Neural progenitor cell (in vitro differentiated cells): ENCODE results near the gene RNASE9. TPM values are rescaled to one million over a fixed set of nuclear protein-coding genes. Genes with fewer than 3 reads are reported as not detected.
"Not testable (repeated sequence)": the region's sequence is repeated elsewhere in the genome, so short reads cannot be mapped to it uniquely, and the experiment has no call there.

Source experiments
- DNase-seq: peaks from one replicate; pipeline ENCODE4 v3.0.0-alpha.2; 2016; ENCODE audit warnings: low spot score
- H2AFZ ChIP-seq: fragments of 200-600 bp; sonication (generic); replicated peaks from 2 replicates; pipeline ENCODE4 v1.6.1; 2016; ENCODE audit warnings: antibody characterized with exemption
- H3F3A ChIP-seq: fragments of 200-600 bp; sonication (generic); 2 replicates; pipeline ENCODE4 v1.6.1; 2016; ENCODE audit warnings: antibody characterized with exemption, low read depth
- H3K27ac ChIP-seq: fragments of 200-600 bp; sonication (generic); 2 replicates; pipeline ENCODE4 v1.5.1; 2016; ENCODE audit warnings: mild to moderate bottlenecking
- H3K27me3 ChIP-seq: fragments of 200-600 bp; sonication (generic); 2 replicates; pipeline ENCODE4 v1.6.1; 2016; ENCODE audit warnings: mild to moderate bottlenecking, moderate library complexity
- H3K36me3 ChIP-seq: fragments of 200-600 bp; sonication (generic); 2 replicates; pipeline ENCODE4 v1.5.1; 2016
- H3K4me1 ChIP-seq: fragments of 200-600 bp; sonication (generic); 2 replicates; pipeline ENCODE4 v1.6.1; 2016; ENCODE audit warnings: mixed run types
- H3K4me2 ChIP-seq: fragments of 200-600 bp; sonication (generic); 2 replicates; pipeline ENCODE4 v1.6.1; 2016
- H3K4me3 ChIP-seq: fragments of 200-600 bp; sonication (generic); 2 replicates; pipeline ENCODE4 v1.5.1; 2016
- H3K79me2 ChIP-seq: fragments of 200-600 bp; sonication (generic); 2 replicates; pipeline ENCODE4 v1.6.1; 2016; ENCODE audit warnings: low read depth
- H3K9ac ChIP-seq: fragments of 200-600 bp; sonication (generic); 2 replicates; pipeline ENCODE4 v1.6.1; 2016
- H3K9me3 ChIP-seq: fragments of 200-600 bp; sonication (generic); 2 replicates; pipeline ENCODE4 v1.5.1; 2016; ENCODE audit warnings: low read depth
- H4K20me1 ChIP-seq: fragments of 200-600 bp; sonication (generic); 2 replicates; pipeline ENCODE4 v1.6.1; 2016; ENCODE audit warnings: low read depth
- H3K27ac Mint-ChIP-seq: 3 replicates; pipeline ENCODE4 v1.8.0; 2021; ENCODE audit warnings: mixed read lengths
- H3K27me3 Mint-ChIP-seq: 2 replicates; pipeline ENCODE4 v1.8.0; 2022; ENCODE audit warnings: low read depth, mild to moderate bottlenecking, inconsistent platforms, moderate library complexity, mixed read lengths; ENCODE audit not compliant: insufficient read depth
- H3K36me3 Mint-ChIP-seq: 3 replicates; pipeline ENCODE4 v1.8.0; 2021; ENCODE audit warnings: mixed read lengths
- H3K4me1 Mint-ChIP-seq: 3 replicates; pipeline ENCODE4 v1.8.0; 2021; ENCODE audit warnings: mixed read lengths
- H3K4me3 Mint-ChIP-seq: 3 replicates; pipeline ENCODE4 v1.8.0; 2021; ENCODE audit warnings: mild to moderate bottlenecking, moderate library complexity, mixed read lengths
- H3K9me3 Mint-ChIP-seq: 3 replicates; pipeline ENCODE4 v1.8.0; 2020; ENCODE audit warnings: mixed read lengths
- CTCF ChIP-seq: fragments of 200-600 bp; sonication (generic); IDR thresholded peaks from 2 replicates; pipeline ENCODE4 v1.5.1; 2017; ENCODE audit warnings: antibody characterized with exemption, mild to moderate bottlenecking
- EZH2 ChIP-seq: fragments of 200-600 bp; sonication (generic); IDR thresholded peaks from 2 replicates; pipeline ENCODE4 v1.6.1; 2017; ENCODE audit warnings: antibody characterized with exemption, mild to moderate bottlenecking, moderate library complexity
- EZH2phosphoT487 ChIP-seq: fragments of 200-600 bp; sonication (generic); IDR thresholded peaks from 2 replicates; pipeline ENCODE4 v1.6.1; 2017; ENCODE audit warnings: antibody characterized with exemption
- total RNA-seq: library from RNA; depleted of rRNA; stranded (reverse); fragments of >200 nt; gene quantifications from 2 replicates; pipeline ENCODE4 v1.2.3, GENCODE V29; 2015; ENCODE audit warnings: low replicate concordance

RNASE9 gene
- total RNA-seq, 1 donor from 2014 or later: not detected

- Histone ChIP-seq H3K27ac (no peak overlapping the region), H3K36me3 (no peaks in the 10 kb centered on the region), H2AFZ (no peak overlapping the region), H4K20me1 (no peaks in the 10 kb centered on the region), H3K4me3 (no peak overlapping the region), H3K79me2 (no peaks in the 10 kb centered on the region), H3F3A (no peaks in the 10 kb centered on the region), H3K9me3 (no peaks in the 10 kb centered on the region), H3K9ac (no peak overlapping the region), H3K4me1 (no peaks in the 10 kb centered on the region), H3K4me2 (no peak overlapping the region), H3K27me3 (no peaks in the 10 kb centered on the region)
- TF ChIP-seq CTCF: no peak
- TF ChIP-seq EZH2phosphoT487: no peak
- TF ChIP-seq EZH2: no peak
- Mint-ChIP-seq H3K27me3 (no peaks in the 10 kb centered on the region), H3K27ac (no peak overlapping the region), H3K4me3 (no peak overlapping the region), H3K4me1 (no peaks in the 10 kb centered on the region), H3K36me3 (no peaks in the 10 kb centered on the region), H3K9me3 (no peaks in the 10 kb centered on the region)
- no peak for DNase-seq
Observed at GRCh38 chr14:20515846-20516245, 45.0 kb downstream of the RNASE9 start.

GRCh38 chr14:20512177-20512905, 48.5 kb downstream of the RNASE9 start:
- no peaks in the 10 kb centered on the region for H3K36me3 ChIP-seq
- no peak for TF ChIP-seq EZH2phosphoT487
- no peak for TF ChIP-seq CTCF
- TF ChIP-seq EZH2: no peak
- no peaks in the 10 kb centered on the region for H3F3A ChIP-seq
- no peaks in the 10 kb centered on the region for H3K27me3 ChIP-seq
- H2AFZ ChIP-seq: no peak overlapping the region
- no peak overlapping the region for H3K4me2 ChIP-seq
- no peaks in the 10 kb centered on the region for H3K36me3 Mint-ChIP-seq
- H3K79me2 ChIP-seq: no peaks in the 10 kb centered on the region
- no peak overlapping the region for H3K27ac ChIP-seq
- peaks cover 3% of the 10 kb centered on the region for H3K9me3 Mint-ChIP-seq
- H3K4me1 ChIP-seq: no peaks in the 10 kb centered on the region
- no peaks in the 10 kb centered on the region for H3K27me3 Mint-ChIP-seq
- H3K4me3 ChIP-seq: no peak overlapping the region
- no peaks in the 10 kb centered on the region for H4K20me1 ChIP-seq
- no peak for DNase-seq
- H3K9ac ChIP-seq: no peak overlapping the region
- no peak overlapping the region for H3K27ac Mint-ChIP-seq
- no peaks in the 10 kb centered on the region for H3K9me3 ChIP-seq
- no peaks in the 10 kb centered on the region for H3K4me1 Mint-ChIP-seq
- H3K4me3 Mint-ChIP-seq: no peak overlapping the region

GRCh38 chr14:20508367-20508766, 52.5 kb downstream of the RNASE9 start:
- no peaks in the 10 kb centered on the region for H3K27me3 ChIP-seq
- no peak for DNase-seq
- no peaks in the 10 kb centered on the region for H3K36me3 ChIP-seq
- no peak overlapping the region for H3K4me3 ChIP-seq
- H3K79me2 ChIP-seq: no peaks in the 10 kb centered on the region
- H3K9me3 ChIP-seq: no peaks in the 10 kb centered on the region
- no peak overlapping the region for H2AFZ ChIP-seq
- H3F3A ChIP-seq: no peaks in the 10 kb centered on the region
- H4K20me1 ChIP-seq: no peaks in the 10 kb centered on the region
- no peaks in the 10 kb centered on the region for H3K4me1 ChIP-seq
- TF ChIP-seq EZH2phosphoT487 (no peak), CTCF (no peak), EZH2 (no peak)
- Mint-ChIP-seq H3K4me1 (no peaks in the 10 kb centered on the region), H3K27ac (no peak overlapping the region), H3K4me3 (no peak overlapping the region), H3K36me3 (no peaks in the 10 kb centered on the region), H3K27me3 (no peaks in the 10 kb centered on the region), H3K9me3 (peaks cover 13% of the 10 kb centered on the region)
- H3K4me2 ChIP-seq: no peak overlapping the region
- no peak overlapping the region for H3K27ac ChIP-seq
- no peak overlapping the region for H3K9ac ChIP-seq

GRCh38 chr14:20507537-20507936, 53.3 kb downstream of the RNASE9 start:
- DNase-seq, H3K27ac Mint-ChIP-seq, H3K4me3 Mint-ChIP-seq, H3K27me3 Mint-ChIP-seq, H3K4me3 ChIP-seq, H3K4me1 ChIP-seq, H4K20me1 ChIP-seq, H3K36me3 Mint-ChIP-seq, H3K27ac ChIP-seq, H3K9me3 ChIP-seq, H3K36me3 ChIP-seq, H3K27me3 ChIP-seq, H3K4me1 Mint-ChIP-seq, H3K4me2 ChIP-seq, H3K79me2 ChIP-seq, H3F3A ChIP-seq, H2AFZ ChIP-seq, H3K9ac ChIP-seq: not testable (repeated sequence)
- H3K9me3 Mint-ChIP-seq: peaks cover 13% of the 10 kb centered on the region

GRCh38 chr14:20506752-20507151, 54.1 kb downstream of the RNASE9 start:
- H3K9ac ChIP-seq, H3K36me3 Mint-ChIP-seq, H3K4me1 Mint-ChIP-seq, H3K4me3 Mint-ChIP-seq, H3K27ac Mint-ChIP-seq, H3K9me3 ChIP-seq, H3F3A ChIP-seq, H3K36me3 ChIP-seq, H2AFZ ChIP-seq, H3K27me3 ChIP-seq, H3K27me3 Mint-ChIP-seq, H3K79me2 ChIP-seq, H3K4me3 ChIP-seq, H3K27ac ChIP-seq, H3K4me2 ChIP-seq, H3K4me1 ChIP-seq, DNase-seq, H4K20me1 ChIP-seq: not testable (repeated sequence)
- H3K9me3 Mint-ChIP-seq: peaks cover 13% of the 10 kb centered on the region

GRCh38 chr14:20506276-20506675, 54.6 kb downstream of the RNASE9 start:
- not testable (repeated sequence) for H3K36me3 ChIP-seq, H3K27ac Mint-ChIP-seq, H3K4me3 Mint-ChIP-seq

More at GRCh38 chr14:20506276-20506675, 54.6 kb downstream of the RNASE9 start:
- not testable (repeated sequence) for H3K27ac ChIP-seq, H4K20me1 ChIP-seq, H3K27me3 ChIP-seq, H3K4me1 ChIP-seq, H3K36me3 Mint-ChIP-seq, H3K79me2 ChIP-seq, H2AFZ ChIP-seq, H3K4me2 ChIP-seq, H3K27me3 Mint-ChIP-seq, H3K4me1 Mint-ChIP-seq, H3F3A ChIP-seq, DNase-seq, H3K9ac ChIP-seq, H3K4me3 ChIP-seq, H3K9me3 ChIP-seq
- H3K9me3 Mint-ChIP-seq: peaks cover 13% of the 10 kb centered on the region
